GM21390 (cell line): ENCODE results near the gene RNF169.
A peak's percentile ranks its signal among the peaks of the same experiment; 100 is the strongest.

ENCODE experiments used
- ATAC-seq: cut with Tn5 transposase; IDR thresholded peaks from one replicate; pipeline ENCODE4 v1.9.1; 2021; ENCODE audit not compliant: unreplicated experiment

RNF169 gene

DNA sequence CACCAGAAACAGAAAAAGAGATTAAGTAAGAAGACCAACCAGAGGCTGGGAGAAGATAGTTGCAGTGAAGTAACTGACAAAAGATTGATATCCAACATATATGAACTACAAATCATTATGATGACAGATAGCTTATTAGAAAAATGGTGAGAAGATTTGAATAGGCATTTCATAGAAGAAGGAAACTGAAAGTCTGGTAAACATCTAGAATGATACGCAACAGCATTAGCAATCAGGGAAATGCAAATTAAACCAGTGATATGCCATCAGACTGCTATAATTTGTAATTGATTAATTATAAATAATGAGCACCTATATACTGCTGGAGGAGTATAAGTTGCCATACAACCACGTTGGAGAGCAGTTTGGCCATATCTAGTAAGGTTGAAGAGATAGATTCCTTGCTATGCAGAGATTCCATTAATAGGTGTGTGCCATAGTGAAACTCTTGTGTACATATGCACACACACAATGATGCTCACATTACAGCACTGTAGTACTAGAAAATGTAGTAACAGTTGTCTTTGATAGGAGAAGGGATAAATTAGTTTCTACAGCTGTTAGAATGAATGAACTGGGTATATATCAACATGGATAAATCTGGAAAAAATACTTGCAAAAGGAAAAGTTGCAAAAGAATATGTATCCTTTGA is 20.5 kb downstream of the RNF169 start:
- ATAC-seq: no peak

DNA sequence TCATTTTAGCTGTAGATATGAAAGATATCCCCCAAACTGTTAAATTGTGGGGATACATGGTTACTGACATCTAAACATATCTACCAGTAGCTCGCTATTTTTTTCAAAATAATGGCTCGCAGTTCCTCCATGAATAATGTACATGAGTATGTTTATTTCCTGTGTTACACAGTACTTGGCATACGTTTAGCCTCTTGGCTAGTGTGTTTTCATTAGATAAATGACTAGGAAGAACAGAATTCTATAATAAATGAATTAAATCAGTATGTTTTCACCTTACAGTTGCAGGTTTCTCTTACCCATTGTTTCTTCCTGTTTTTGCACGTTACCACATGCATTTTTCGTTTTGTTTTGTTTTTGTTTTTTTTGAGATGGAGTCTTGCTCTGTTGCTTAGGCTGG is 21.8 kb downstream of the RNF169 start:
- ATAC-seq: no peak

DNA sequence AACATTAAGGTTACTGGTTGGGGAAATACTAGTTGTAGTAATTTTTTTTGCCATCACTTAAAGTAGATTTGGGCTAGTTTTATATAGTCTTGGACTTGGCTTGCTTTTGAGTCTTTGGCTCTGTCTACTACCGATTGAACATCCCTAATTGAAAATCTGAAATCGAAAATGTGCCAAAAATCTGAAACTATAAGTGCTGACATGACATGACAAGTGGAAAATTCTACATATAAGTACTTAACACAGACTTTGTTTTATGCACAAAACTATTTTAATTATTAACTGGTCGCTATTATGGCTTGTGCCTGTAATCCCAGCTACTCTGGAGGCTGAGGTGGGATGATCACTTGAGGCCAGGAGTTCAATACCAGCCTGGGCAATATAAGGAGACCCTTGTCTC is 22.5 kb downstream of the RNF169 start:
- no peak for ATAC-seq

DNA sequence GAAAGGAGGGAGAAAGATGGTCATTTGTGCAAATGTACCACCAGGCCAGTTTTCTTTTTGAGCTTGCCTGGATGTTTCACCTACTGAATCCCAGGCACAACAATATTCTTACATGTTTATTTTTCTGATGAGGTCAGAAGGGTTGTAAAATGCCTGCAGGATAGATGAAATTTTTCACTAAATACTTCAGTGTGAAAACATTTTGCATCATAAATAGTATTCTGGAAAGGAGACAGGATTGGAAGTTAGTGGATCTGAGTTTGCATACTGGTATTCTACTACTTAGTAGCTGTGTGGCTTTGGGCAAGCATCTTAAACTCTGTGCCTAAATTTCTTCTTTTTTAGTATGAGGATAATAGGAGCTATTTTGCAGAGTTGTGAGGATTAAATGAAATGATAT is 24.8 kb downstream of the RNF169 start:
- ATAC-seq: no peak

DNA sequence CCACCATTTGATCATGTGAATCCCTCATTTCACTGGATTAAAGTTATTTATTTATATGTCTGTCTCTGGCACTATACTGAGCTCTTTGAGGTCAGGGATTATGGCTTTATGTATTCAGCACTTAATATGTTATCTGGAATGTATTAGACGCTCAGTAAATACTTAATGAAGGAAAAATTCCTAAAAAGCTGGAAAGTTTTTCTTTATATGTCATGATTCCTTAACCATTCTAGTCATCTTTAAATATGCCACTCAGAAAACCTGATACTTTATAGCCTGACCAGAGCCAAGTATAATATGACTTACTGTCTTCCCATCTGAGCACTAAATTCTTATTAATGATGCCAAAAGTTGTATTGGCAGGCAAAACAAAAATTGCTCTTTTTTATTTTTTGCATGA is 27.1 kb downstream of the RNF169 start:
- no peak for ATAC-seq

DNA sequence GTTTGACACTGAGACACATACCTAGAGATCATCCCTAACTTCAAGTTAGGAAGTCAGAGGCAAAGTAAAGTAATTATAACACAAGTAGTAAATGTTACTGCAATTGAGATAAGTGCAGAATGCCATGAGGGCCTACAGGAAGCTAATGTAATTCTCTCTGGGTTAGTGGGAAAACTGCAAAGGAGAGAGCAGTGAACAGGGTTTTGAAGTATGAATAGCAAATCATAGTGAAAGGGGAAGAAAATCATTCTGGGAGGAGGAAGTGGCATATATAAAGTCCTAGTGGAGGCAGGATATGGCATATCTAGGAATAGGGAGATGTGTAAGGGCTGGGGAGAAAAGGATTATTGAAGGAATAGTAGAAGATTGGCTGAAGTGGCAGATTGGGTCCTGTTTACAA is 27.9 kb downstream of the RNF169 start:
- ATAC-seq: no peak

DNA sequence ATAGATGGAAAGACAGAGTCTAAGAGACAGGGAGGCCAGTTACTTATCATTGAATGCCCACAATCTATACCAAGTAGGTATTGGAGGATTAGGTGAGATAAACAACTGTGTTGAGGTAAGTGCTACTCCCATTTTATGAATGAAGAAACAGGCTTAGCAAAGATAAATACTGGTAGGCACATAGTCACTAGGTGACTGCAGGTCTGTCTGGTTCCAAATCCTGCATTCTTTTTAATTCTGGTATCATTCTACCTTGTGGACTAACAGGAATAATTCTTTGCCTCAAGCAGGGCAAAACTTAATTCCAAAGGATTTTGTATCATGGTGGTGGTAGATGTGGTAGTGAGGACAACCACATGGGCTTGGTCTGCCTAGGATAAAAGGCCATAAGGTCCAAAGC is 28.4 kb downstream of the RNF169 start:
- ATAC-seq: no peak

DNA sequence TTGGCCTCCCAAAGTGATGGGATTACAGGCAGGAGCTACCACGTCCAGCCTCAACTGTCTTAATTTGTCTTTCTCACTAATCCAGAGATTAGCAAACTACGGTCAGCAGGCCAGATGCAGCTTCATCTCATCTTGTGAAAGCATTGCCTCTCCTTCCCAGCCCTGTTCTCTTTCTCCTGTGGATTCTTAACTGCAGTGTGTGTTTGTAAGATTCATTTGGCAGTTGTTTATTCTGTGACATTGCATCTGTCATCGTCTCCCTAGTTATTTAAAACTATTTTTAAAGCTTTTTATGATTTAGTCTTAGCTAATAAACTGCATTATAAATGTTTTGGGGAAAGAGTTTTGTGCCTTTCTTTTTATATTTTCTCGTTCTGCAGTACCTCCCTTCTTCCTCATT is 29.2 kb downstream of the RNF169 start:
- no peak for ATAC-seq

DNA sequence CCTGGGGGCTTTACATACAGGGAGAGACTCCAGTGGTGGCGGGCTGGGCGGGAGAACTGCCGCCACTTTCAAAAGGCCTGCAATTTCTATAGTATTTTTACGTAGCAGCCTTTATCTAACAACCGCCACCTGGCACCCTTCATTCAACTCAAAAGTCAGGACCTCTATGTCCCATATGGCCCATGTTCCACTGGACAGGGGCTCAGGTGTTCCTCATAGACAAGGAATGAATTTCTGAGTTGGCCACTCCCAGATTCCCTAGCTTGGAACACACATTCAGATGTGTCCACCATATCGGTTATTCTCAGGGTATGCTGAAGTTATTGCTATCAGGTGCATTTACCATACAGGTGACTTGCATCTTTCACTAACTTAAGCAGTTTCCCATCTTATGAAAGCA is 29.9 kb downstream of the RNF169 start:
- ATAC-seq: no peak

DNA sequence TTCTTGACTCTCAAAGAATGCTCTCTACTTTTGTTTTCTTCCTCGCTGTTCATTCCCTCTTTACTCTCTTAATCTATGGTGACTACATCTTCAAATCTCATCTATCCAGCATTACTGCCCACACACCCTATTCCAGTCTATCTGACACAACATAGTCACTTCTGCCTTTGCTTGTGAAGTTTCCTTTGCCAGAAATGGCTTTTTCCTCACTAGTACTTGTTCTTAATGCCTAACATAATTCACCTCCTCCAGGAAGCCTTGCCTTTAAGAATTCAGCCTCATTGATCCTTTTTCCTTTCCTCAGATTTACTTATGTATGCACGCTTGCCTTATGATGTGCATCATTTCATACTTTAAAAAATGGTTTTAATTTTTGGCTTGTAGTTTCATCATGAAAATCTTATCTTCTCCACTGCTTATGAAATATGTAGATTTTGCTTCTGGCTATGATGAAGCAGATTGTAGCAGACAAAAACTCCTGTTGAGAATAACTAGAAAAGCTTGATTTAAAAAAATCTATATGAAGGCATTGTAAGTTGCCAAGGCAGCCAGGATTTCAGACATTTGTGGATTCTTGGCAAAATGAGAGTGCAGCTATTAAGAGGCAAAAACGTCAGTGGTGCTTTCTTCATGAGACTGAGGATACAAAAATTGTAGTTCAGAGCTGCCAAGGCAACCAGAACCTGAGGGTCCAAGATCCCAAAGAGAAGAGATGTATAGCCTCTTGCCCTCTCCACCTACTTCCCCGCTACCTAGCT is 31.8 kb downstream of the RNF169 start:
- no peak for ATAC-seq

DNA sequence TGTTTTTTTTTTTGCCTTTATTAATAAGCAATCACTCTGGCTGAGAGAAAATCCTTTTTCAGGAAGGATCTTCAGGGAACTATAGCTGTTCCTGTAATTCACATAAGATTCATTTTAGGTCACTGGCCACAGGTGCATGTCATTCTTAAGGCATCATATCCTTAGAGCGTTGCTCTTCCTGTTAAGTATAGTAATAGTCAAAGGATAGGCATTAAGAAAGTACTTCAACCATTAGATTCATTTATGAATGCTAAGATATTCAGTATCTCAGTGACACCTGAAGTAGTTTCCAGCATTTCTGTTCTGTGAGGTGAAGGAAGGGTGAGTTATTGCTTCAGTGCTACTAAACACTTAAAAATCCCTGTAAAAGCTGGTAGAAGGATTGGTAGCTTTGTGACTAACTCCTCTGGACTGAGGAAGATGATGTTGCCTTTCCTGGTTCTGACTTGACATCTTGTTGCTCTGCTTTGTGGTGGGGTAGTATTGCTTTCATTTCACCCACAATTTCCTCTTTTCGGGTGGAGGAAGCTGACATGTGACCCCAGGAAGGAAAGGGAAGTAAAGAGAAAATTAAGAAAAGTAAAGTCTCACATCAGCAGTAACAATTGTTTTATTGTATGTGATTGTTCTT is 34.7 kb downstream of the RNF169 start:
- ATAC-seq: peak; percentile 90

DNA sequence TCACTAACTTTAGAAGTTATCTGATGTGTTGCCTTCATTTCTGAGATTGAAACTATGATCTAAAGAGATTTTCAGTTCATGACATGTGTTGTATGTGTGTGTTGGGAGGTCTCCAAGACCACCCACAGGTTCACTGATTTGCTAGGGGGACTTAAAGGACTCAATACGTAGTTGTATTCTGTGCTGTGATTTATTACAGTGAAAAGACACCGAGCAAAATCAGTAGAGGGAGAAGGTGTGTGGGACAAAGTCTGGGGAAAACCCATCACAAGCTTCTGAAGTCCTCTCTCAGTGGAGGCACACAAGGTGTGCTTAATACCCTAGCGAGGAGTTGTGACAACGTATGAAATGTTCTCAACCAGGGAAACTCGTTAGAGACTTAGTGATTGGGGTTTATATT is 35.6 kb downstream of the RNF169 start:
- no peak for ATAC-seq

DNA sequence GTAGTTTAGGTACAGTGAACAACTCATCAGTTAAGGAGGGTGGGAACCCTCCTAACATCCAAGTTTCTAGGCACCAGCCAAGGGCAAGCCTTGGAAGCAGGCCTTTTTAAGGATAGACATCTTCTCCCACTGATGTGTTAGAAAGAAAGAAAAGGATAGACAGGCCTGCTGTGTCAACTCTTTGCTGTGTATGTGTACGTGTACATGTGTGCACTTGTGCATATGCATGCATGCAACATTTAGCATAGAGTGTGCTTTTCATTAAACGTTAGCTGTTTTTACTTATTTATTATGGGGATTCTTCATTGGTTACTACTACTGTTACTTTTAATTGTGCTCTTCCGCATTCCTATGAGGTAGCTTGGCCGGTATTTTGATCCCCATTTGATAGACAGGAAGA is 36.1 kb downstream of the RNF169 start:
- ATAC-seq: no peak

DNA sequence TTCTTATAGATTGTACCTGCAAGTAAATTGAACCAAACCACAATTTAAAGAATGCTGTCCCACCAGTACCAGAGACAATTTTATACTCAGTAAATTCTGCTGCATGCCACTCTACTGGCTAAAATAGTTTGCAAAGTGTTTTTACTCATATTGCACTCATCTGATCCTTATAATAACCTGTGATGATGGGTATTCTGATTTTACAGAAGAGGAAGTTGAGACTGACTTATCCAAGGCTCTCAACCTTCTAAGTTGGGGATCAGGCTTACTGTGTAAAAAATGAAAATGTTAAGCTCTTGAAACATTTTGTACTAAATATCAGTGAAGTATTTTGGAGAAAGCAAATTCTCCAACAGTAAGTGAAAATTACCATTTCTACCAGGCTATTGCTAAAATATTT is 37.9 kb downstream of the RNF169 start:
- ATAC-seq: no peak

DNA sequence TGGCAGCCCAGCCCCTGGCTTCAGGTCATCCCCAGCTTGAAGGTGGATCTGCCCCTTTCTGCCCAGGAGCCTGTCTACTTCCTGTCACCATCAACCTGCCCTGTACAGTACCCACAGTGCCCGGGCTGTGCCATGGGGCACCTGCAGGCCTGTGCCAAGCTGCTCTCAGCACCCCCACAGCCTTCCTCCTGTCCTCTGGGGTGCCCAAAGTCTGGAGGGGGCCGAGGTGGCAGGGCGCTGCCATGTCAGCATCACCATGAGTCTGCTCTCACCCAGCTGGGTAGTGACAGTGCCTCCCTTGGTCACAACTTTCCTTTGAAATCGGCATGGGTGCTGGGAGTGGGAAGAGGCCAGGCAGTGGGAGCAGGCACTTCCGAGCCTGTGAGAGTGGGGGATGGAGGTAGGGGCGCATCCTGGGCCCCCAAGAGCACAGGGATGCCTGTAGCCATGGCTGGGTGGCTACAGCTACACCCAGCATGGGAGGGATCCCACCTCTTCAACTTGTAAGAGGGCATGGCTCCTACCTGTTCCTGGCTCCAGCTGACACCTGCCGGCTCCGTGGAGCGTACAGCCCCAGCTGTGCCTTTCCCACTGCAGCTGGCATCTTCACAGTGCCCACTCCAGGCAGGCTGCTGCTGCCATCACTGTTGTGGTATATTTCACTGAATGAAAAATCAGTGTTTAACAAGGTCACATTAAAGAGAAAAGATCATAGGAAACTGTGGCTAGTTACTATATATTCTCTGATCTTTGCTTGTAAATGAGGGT is 42.9 kb downstream of the RNF169 start:
- ATAC-seq: no peak

DNA sequence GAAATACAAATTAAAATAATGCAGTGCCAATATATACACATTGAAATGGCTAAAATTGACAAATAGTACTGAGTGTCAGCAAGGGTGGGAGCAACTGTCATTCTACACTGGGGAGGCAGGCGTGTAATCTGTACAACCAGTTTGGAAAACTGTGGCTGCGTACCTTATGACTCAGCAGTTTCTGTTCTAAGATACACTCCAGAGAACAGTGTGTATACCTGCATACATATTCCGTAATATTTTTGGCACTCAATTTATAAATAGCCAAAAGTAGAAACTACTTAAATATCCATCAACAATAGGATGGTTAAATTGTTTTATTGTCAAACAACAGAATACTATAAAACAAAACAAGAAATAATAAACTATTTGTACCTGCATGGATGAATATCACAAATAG is 57.6 kb downstream of the RNF169 start:
- ATAC-seq: no peak

DNA sequence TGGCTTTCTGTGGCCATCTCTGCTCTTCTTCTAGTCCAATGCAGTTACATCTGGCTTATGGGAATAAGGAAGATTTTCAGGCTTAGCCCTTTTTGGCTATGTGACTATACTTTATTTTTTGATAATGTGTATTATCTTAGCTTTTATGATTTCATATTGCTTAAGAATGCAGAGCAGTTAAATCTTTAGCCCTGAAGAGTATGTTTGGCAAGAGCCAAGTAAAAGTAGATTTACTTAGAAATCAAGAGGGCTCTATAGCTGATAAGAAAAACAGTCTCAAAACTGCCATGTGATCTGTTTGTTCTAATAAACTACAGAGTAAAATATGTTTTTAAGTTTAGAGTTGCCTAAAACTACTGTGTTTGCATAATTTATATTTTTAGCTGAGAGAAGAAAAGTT is 61.2 kb downstream of the RNF169 start:
- ATAC-seq: no peak

DNA sequence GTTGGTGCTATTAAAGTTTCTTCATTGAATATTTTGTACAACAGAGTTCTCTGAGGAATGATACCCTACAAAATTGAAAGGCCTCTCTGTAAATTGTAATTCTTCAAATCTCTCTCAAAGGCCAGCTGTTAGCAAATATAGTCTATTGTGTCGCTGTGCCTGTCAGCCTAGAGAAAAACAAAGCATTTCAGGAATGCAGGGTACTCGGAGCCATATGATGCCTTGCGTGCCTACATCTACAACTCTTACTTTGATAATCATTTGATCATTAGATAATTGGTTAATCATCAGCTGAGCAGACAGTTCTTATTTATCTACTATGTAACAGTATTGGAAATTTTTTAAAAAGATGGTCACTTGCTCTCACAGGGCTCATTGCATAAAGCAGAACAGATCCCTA is 67.3 kb downstream of the RNF169 start:
- ATAC-seq: no peak

DNA sequence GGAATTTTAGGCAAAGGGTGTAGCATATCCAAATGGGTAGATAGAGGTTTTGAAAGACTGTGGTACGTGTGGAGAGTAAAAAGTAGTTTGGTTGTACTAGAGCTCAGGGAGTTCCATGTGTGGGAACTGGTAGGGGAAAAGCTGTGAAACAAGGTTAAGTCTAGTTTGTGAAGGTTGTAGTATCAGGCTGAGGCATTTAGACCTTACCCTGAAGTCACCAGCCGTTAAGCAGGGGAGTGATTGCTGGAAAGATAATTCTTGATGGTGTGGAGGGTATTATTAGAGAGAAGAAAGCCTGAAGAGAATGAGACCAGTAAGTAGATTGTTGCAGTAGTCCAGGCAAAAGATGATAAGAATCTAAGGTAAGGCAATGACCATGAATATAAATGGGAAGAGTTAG is 68.0 kb downstream of the RNF169 start:
- ATAC-seq: no peak

DNA sequence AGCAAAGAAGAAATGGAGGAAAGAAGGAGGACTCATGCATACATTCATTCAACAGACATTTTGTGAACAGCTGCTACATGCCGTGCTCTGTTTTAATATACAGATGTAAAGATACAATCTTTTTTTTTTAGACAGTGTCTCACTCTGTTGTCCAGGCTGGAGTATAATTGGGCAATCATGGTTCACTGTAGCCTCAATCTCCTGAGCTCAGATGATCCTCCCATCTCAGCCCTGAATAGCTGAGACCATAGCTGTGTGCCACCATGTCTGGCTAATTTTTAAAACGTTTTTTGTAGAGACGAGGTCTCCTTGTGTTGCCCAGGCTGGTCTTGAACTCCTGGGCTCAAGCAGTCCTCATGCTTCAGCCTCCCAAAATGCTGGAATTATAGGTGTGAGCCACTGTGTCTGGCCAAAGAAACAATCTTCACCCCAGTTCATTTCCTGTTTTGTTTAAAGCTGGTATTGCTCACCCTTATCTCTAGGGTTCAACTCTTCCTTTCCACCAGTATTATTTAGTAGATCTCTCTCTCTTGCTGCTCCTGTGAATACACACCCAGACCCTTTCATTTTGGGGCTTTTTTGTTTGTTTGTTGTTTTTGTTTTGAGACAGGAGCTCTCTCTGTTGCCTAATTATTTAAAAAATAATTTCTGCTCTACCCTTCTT is 69.8 kb downstream of the RNF169 start:
- ATAC-seq: no peak

DNA sequence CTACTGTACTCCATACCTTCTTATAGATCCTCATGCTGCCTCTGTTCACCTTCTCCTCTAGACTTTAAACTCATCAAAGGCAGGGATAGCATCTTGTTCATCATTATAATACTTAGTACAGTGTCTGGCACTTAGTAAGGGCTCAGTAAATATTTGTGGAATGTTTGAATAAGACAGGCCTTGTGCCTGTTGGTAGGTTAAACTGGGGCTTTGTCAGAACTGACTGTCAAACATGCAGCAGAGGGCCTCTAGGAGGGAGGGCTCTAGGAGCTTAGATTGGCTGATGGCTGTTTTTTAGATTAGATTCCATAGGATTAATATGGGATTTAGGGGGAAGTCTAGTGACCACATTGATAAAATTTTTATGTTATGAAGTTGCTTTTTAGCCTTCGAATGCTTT is 70.8 kb downstream of the RNF169 start:
- no peak for ATAC-seq
